GM18505 (cell line): ENCODE measurements around the gene NKX6-1.

ENCODE experiments used
- ATAC-seq: cut with Tn5 transposase; IDR thresholded peaks from one replicate; pipeline ENCODE4 v1.9.1; 2021; ENCODE audit not compliant: unreplicated experiment
- POLR2A ChIP-seq: IDR thresholded peaks from 4 replicates; pipeline ENCODE4 v1.6.1; 2011; ENCODE audit warnings: borderline replicate concordance; ENCODE audit not compliant: insufficient read depth, insufficient read length; ENCODE audit errors: extremely low read depth

Gene NKX6-1

GRCh38 chr4:84498935-84499623, at the start of gene NKX6-1:
Gene NKX6-1, minus strand, starts transcription at chr4:84499292. Its CDS starts 1,064 bp downstream, at chr4:84498228.
- no peak for ATAC-seq

GRCh38 chr4:84547211-84547610, 48.1 kb upstream of the NKX6-1 start:
- ATAC-seq = no peak
- no peak for TF ChIP-seq POLR2A

More at GRCh38 chr4:84498935-84499623, at the start of gene NKX6-1:
- no peak for TF ChIP-seq POLR2A

GRCh38 chr4:84545093-84545492, 46.0 kb upstream of the NKX6-1 start:
- no peak for ATAC-seq
- no peak for TF ChIP-seq POLR2A

GRCh38 chr4:84535901-84536300, 36.8 kb upstream of the NKX6-1 start:
- ATAC-seq = no peak
- TF ChIP-seq POLR2A = no peak

GRCh38 chr4:84531689-84532088, 32.6 kb upstream of the NKX6-1 start:
- no peak for TF ChIP-seq POLR2A
- ATAC-seq = no peak

- no peak for TF ChIP-seq POLR2A
- no peak for ATAC-seq
These were observed 31.8 kb upstream of the NKX6-1 start for GRCh38 chr4:84530871-84531270.

- no peak for ATAC-seq
- no peak for TF ChIP-seq POLR2A
These were observed 31.4 kb upstream of the NKX6-1 start for GRCh38 chr4:84530454-84530853.

GRCh38 chr4:84529169-84529751, 30.2 kb upstream of the NKX6-1 start:
- no peak for ATAC-seq
- no peak for TF ChIP-seq POLR2A

GRCh38 chr4:84527391-84527790, 28.3 kb upstream of the NKX6-1 start:
- no peak for ATAC-seq

GRCh38 chr4:84515075-84515474, 16.0 kb upstream of the NKX6-1 start:
- TF ChIP-seq POLR2A = no peak
- ATAC-seq = no peak

More at GRCh38 chr4:84527391-84527790, 28.3 kb upstream of the NKX6-1 start:
- no peak for TF ChIP-seq POLR2A

- no peak for ATAC-seq
- TF ChIP-seq POLR2A = no peak
These were observed 13.2 kb upstream of the NKX6-1 start for GRCh38 chr4:84512277-84512676.

- no peak for ATAC-seq
- no peak for TF ChIP-seq POLR2A
These were observed 12.6 kb upstream of the NKX6-1 start for GRCh38 chr4:84511703-84512102.

- no peak for TF ChIP-seq POLR2A
These were observed 8.8 kb upstream of the NKX6-1 start for GRCh38 chr4:84507941-84508340.

GRCh38 chr4:84504821-84505220, 5.7 kb upstream of the NKX6-1 start:
- TF ChIP-seq POLR2A = no peak
- ATAC-seq = no peak

More at GRCh38 chr4:84507941-84508340, 8.8 kb upstream of the NKX6-1 start:
- no peak for ATAC-seq
